ENCODE data around the gene KIF5B. TPM values are rescaled to one million over a fixed set of nuclear protein-coding genes. Genes with fewer than 3 reads are reported as not detected.
"Not testable (repeated sequence)": the region's sequence is repeated elsewhere in the genome, so short reads cannot be mapped to it uniquely, and the experiment has no call there.

KIF5B gene
- total and polyA plus RNA-seq, 3 donors from 2014 or later, result 49.5 to 122 (median 108) TPM

DNA sequence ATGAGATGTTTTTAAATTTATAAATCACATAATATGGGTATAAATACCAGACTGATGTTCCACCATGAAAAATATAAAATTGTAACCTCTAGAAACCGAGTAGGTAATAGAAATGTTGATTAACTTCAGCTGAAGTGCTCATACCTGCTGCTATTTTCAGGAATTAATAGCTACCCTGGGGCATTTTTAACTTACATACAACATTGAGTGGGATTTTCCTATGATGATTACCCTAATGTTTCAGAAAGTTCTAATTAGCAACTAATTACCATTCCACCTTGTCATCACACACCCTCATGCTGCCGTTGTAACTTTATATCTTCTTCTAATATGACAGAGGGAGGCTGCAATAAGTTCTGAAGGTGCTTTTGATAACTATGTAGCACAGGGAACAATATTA, 74.1 kb downstream of the KIF5B start:
- no peak for DNase-seq
- 49 to 53% methylated on average over 2 of the region's 2 CpGs for WGBS, 2 donors
- Histone ChIP-seq H3K27ac (no peak overlapping the region), H3K27me3 (no peaks in the 10 kb centered on the region), H3K9me3 (no peaks in the 10 kb centered on the region), H3K36me3 (ENCODE audit: low read depth, missing control alignments) (no peaks in the 10 kb centered on the region), H3K4me3 (no peak overlapping the region), H3K4me1 (no peaks in the 10 kb centered on the region)
- TF ChIP-seq POLR2A (IDR thresholded peaks at IDR 0.05), result no peak
- TF ChIP-seq, protein P1, sequence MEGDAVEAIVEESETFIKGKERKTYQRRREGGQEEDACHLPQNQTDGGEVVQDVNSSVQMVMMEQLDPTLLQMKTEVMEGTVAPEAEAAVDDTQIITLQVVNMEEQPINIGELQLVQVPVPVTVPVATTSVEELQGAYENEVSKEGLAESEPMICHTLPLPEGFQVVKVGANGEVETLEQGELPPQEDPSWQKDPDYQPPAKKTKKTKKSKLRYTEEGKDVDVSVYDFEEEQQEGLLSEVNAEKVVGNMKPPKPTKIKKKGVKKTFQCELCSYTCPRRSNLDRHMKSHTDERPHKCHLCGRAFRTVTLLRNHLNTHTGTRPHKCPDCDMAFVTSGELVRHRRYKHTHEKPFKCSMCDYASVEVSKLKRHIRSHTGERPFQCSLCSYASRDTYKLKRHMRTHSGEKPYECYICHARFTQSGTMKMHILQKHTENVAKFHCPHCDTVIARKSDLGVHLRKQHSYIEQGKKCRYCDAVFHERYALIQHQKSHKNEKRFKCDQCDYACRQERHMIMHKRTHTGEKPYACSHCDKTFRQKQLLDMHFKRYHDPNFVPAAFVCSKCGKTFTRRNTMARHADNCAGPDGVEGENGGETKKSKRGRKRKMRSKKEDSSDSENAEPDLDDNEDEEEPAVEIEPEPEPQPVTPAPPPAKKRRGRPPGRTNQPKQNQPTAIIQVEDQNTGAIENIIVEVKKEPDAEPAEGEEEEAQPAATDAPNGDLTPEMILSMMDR (IDR thresholded peaks at IDR 0.05), result no peak
- intact Hi-C loops (cut with DNase I; ENCODE audit: low total_unique reads), result no loop called here

DNA sequence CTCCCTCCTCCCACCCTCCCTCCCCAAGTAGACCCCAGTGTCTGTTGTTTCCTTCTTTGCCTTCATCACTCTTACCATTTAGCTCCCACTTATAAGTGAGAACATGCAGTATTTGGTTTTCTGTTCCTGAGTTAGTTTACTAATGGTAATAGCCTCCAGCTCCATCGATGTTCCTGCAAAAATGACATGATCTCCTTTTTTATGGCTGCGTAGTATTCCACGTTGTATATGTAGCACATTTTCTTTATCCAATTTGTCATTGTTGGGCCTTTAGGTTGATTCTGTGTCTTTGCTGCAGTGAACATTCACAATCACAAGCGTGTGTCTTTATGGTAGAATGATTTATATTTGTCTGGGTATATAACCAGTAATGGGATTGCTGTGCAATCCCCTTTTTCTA, 75.8 kb downstream of the KIF5B start:
- no peak for DNase-seq
- intact Hi-C loops (cut with DNase I; ENCODE audit: low total_unique reads), result no loop called here
- Histone ChIP-seq H3K9me3 (no peaks in the 10 kb centered on the region), H3K27ac (no peak overlapping the region), H3K4me3 (no peak overlapping the region), H3K36me3 (ENCODE audit: low read depth, missing control alignments) (no peaks in the 10 kb centered on the region), H3K4me1 (no peaks in the 10 kb centered on the region), H3K27me3 (no peaks in the 10 kb centered on the region)
- WGBS, 2 donors, result 94 to 97% methylated on average over 4 of the region's 4 CpGs
- no peak for TF ChIP-seq POLR2A (IDR thresholded peaks at IDR 0.05)
- TF ChIP-seq, protein P1 (IDR thresholded peaks at IDR 0.05), result no peak

DNA sequence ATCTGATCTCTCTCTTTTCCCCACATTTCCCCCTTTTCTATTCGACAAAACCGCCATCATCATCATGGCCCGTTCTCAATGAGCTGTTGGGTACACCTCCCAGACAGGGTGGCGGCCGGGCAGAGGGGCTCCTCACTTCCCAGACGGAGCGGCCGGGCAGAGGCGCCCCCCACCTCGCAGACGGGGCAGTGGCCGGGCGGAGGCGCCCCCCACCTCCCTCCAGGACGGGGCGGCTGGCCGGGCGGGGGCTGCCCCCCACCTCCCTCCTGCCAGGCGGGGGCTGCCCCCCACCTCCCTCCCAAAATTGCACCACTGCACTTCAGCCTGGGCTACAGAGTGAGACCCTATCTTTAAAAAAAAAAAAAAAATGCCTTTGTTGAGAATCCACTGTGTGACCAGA, 77.2 kb downstream of the KIF5B start:
- intact Hi-C loops (cut with DNase I; ENCODE audit: low total_unique reads); H3K27ac ChIP-seq; H3K4me3 ChIP-seq; H3K36me3 ChIP-seq (ENCODE audit: low read depth, missing control alignments); H3K9me3 ChIP-seq; H3K4me1 ChIP-seq; H3K27me3 ChIP-seq; DNase-seq: not testable (repeated sequence)
- 77 to 96% methylated on average over 3 to 19 of the region's 19 CpGs for WGBS, 2 donors

DNA sequence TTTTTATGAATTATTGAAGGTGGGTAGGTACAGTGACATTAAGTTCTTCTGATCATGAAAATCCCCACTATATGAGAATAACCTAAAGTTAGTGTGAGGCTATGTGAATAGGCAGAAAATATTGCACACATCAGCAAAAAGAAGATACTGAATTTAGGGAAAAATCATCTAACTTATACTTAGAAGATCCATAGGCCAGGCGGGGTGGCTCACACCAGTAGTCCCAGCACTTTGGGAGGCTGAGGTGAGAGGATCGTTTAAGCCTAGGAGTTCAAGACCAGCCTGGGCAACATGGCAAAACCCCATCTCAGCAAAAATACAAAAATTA, 78.1 kb downstream of the KIF5B start:
- intact Hi-C loops (cut with DNase I; ENCODE audit: low total_unique reads), result no loop called here
- no peak for DNase-seq
- Histone ChIP-seq H3K27me3 (no peaks in the 10 kb centered on the region), H3K36me3 (ENCODE audit: low read depth, missing control alignments) (no peaks in the 10 kb centered on the region), H3K27ac (no peak overlapping the region), H3K9me3 (no peaks in the 10 kb centered on the region), H3K4me1 (no peaks in the 10 kb centered on the region), H3K4me3 (no peak overlapping the region)
- no peak for TF ChIP-seq POLR2A (IDR thresholded peaks at IDR 0.05)
- TF ChIP-seq, protein P1 (IDR thresholded peaks at IDR 0.05), result no peak
- WGBS, 2 donors, result 49 to 80% methylated on average over 2 of the region's 2 CpGs

DNA sequence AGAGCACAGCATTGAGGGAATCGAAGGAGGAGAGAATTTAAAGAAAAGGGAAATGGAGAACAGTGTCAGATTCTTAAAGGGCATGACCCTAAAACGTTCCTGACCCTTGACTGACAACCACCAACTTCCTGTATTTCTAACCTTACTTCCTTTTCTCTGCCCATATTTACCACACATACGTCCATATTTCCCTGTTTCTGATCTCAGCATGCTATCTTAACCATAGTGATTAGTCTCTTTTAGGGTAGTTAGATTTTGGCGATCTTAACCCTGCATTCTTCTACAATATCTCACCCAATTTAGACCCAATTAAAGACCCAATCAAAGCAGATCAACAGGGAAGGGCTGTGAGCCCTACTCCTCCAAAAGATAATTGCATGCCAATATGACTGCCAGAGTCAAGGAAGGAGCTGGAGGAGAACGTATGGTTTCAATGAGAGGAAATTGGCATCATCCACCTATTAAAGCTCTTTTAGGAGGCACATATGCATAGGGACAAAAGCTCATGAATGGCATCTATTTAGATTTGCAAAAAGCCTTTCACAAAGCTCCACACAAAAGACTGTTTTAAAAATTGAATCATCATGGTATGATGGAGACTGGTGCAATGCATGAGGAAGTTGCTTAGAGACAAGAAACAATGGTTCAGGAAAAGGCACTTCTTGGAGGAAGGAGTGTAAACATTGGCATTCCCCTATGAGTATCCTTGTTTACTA, 78.6 kb downstream of the KIF5B start:
- no peak overlapping the region for H3K4me3 ChIP-seq
- H3K4me1 ChIP-seq, result no peaks in the 10 kb centered on the region
- H3K9me3 ChIP-seq, result no peaks in the 10 kb centered on the region
- TF ChIP-seq POLR2A (IDR thresholded peaks at IDR 0.05), result no peak
- TF ChIP-seq, protein P1 (IDR thresholded peaks at IDR 0.05), result no peak
- no peaks in the 10 kb centered on the region for H3K27me3 ChIP-seq
- DNase-seq, result no peak
- intact Hi-C loops (cut with DNase I; ENCODE audit: low total_unique reads), result no loop called here
- H3K36me3 ChIP-seq (ENCODE audit: low read depth, missing control alignments), result no peaks in the 10 kb centered on the region
- no peak overlapping the region for H3K27ac ChIP-seq
- 74 to 83% methylated on average over 5 of the region's 5 CpGs for WGBS, 2 donors

Measured in testis (tissue), 3 donors.